ENCODE results near the gene USP22.

USP22 gene

GRCh38 chr17:21018894-21019293, 23.9 kb downstream of the USP22 start:
- no peak for DNase-seq

- DNase-seq: no peak
These were observed 24.9 kb downstream of the USP22 start for GRCh38 chr17:21017861-21018260.

GRCh38 chr17:21017256-21017655, 25.6 kb downstream of the USP22 start:
- no peak for DNase-seq

GRCh38 chr17:21016826-21017225, 26.0 kb downstream of the USP22 start:
- no peak for DNase-seq

- no peak for DNase-seq
These were observed 27.2 kb downstream of the USP22 start for GRCh38 chr17:21015564-21015963.

GRCh38 chr17:21014498-21014897, 28.3 kb downstream of the USP22 start:
- DNase-seq: no peak

- DNase-seq: no peak
These were observed 28.8 kb downstream of the USP22 start for GRCh38 chr17:21013983-21014382.

GRCh38 chr17:21012736-21013135, 30.1 kb downstream of the USP22 start:
- no peak for DNase-seq

- DNase-seq: no peak
These were observed 31.9 kb downstream of the USP22 start for GRCh38 chr17:21010705-21011596.

- no peak for DNase-seq
These were observed 33.7 kb downstream of the USP22 start for GRCh38 chr17:21008992-21009671.

- no peak for DNase-seq
These were observed 34.5 kb downstream of the USP22 start for GRCh38 chr17:21008160-21008915.

- DNase-seq: no peak
These were observed 35.2 kb downstream of the USP22 start for GRCh38 chr17:21007646-21008045.

- DNase-seq: no peak
These were observed 37.0 kb downstream of the USP22 start for GRCh38 chr17:21005803-21006202.

- no peak for DNase-seq
These were observed 37.4 kb downstream of the USP22 start for GRCh38 chr17:21005367-21005766.

GRCh38 chr17:21004016-21004930, 38.5 kb downstream of the USP22 start:
- no peak for DNase-seq

GRCh38 chr17:21003007-21003621, 39.7 kb downstream of the USP22 start:
- no peak for DNase-seq

- no peak for DNase-seq
These were observed 40.4 kb downstream of the USP22 start for GRCh38 chr17:21002309-21003006.

- no peak for DNase-seq
These were observed 41.0 kb downstream of the USP22 start for GRCh38 chr17:21001813-21002221.

- no peak for DNase-seq
These were observed 41.5 kb downstream of the USP22 start for GRCh38 chr17:21001111-21001812.

GRCh38 chr17:20999841-21000532, 42.8 kb downstream of the USP22 start:
- DNase-seq: no peak
